ENCODE measurements around the gene TXNDC11. TPM values are rescaled to one million over a fixed set of nuclear protein-coding genes. Genes with fewer than 3 reads are reported as not detected.
"Not testable (repeated sequence)": the region's sequence is repeated elsewhere in the genome, so short reads cannot be mapped to it uniquely, and the experiment has no call there.

TXNDC11 gene
- total RNA-seq (10 to 100 TPM; 41.2 to 80.5 (median 55.1) TPM), polyA plus RNA-seq (10 to 100 TPM; 36.7 to 60.3 TPM), total RNA-seq (85.9 reads per million, percentile 82 among the genes with 10 or more reads in this experiment)

DNA sequence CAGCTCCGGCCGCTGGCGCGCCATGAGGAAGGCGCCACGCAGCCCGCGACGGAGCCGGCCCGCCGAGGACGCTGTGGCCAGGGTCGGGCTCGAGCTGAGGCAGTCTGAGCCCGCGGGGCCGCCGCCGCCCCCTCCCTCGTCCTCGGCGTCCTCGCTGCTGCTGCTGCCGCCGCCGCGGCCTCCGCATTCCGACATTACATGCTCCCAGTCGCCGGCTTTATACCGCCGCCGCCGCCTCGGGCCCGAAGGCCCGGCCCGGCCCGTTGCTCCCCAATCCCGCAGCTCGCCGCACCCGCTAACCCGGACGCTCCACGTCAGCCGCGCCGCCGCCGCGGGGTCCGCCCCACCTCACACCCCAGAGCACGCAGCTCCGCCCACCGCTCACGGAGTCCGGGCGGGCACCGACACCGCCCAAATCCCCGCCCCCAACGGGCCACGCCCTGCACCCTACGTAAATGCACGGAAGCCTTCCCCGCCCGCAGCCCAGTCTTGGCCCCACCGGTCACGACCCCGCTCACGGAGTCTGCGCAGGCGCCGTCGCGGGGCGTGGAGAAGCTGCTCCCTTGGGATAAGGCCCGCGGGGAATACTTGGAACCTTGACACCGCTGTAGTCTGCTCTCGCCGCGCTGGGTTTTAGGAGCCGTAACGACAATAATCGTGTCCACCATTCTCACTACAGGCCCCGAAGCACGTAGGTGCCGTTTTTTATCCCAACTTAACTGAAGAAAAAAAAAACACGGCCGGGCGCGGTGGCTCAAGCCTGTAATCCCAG lies at the start of gene TXNDC11:
Gene TXNDC11 (minus strand): TSS at position 322 of the 772 bp plus-strand sequence. CDS start 127 bp downstream, at position 195.
- Mint-ChIP-seq H3K27ac (peak within 1 kb of the TSS; percentile 91 to 99 (median 98)), H3K36me3 (peaks cover 0 to 21% (median 5%) of the 10 kb centered on the region in 5 donors), H3K27me3 (no peaks in the 10 kb centered on the region), H3K4me1 (peaks cover 39 to 55% (median 51%) of the 10 kb centered on the region in 7 donors), H3K4me3 (peak within 1 kb of the TSS; percentile 91 to 98 (median 94)), H3K9me3 (no peaks in the 10 kb centered on the region)
- Histone ChIP-seq H3K27me3 (ENCODE audit: control insufficient read depth in 2 of 2, insufficient read depth in 2 of 2, low read length in 2 of 2) (no peaks in the 10 kb centered on the region), H3K9me3 (ENCODE audit: control insufficient read depth in 2 of 3, low read length in 3 of 3) (no peaks in the 10 kb centered on the region), H3K4me1 (ENCODE audit: control insufficient read depth in 2 of 2, insufficient read depth in 2 of 2, low read length in 2 of 2) (peaks cover 26 to 28% of the 10 kb centered on the region in 2 donors), H3K4me3 (ENCODE audit: low read length) (peak within 1 kb of the TSS; percentile 92), H3K36me3 (ENCODE audit: control insufficient read depth in 2 of 3, insufficient read depth in 3 of 3, low read length in 3 of 3) (peaks cover 0 to 7% (median 0%) of the 10 kb centered on the region in 3 experiments), H3K27ac (ENCODE audit: low read depth, low read length) (peak within 1 kb of the TSS; percentile 90)
- DNase-seq (peak; percentile 98 to 100 (median 100)), ATAC-seq (peak; percentile 98)
- intact Hi-C loops (cut with micrococcal nuclease), result loop anchor here (1.0 to 5.0 kb wide), 15 partner anchors 41 to 1060 kb away; partner anchors contain the start of genes CLEC16A (in 2 of the 2), RSL1D1 (in 2 of the 2), SNN (in 2 of the 2) and ZC3H7A (in 2 of the 2)
- ChIA-PET CTCF (interaction anchor here (0.7 to 2.4 kb wide), 9 partner anchors 11 to 1061 kb away, joined by 3 to 14 read pairs (median 3); partner anchors contain the start of genes CPPED1 and ZC3H7A), POLR2A (interaction anchor here (0.6 to 4.6 kb wide), 26 partner anchors 9 to 674 kb away, joined by 3 to 67 read pairs (median 4); partner anchors contain the start of genes GSPT1, SNN and ZC3H7A)

GRCh38 chr16:11791144-11791828 lies 48.6 kb upstream of the TXNDC11 start:
- Mint-ChIP-seq H3K9me3 (no peaks in the 10 kb centered on the region), H3K27me3 (no peaks in the 10 kb centered on the region), H3K36me3 (peaks cover 0 to 35% (median 9%) of the 10 kb centered on the region in 5 donors), H3K4me1 (peaks cover 67 to 94% (median 81%) of the 10 kb centered on the region in 7 donors), H3K4me3 (peak overlapping the region in 9 of 10 donors; percentile 2 to 58 (median 23)), H3K27ac (peak overlapping the region; percentile 39 to 98 (median 87))
- DNase-seq (no peak), ATAC-seq (no peak)
- Histone ChIP-seq H3K27me3 (ENCODE audit: control insufficient read depth in 2 of 2, insufficient read depth in 2 of 2, low read length in 2 of 2) (no peaks in the 10 kb centered on the region), H3K9me3 (ENCODE audit: control insufficient read depth in 2 of 3, low read length in 3 of 3) (no peaks in the 10 kb centered on the region), H3K27ac (ENCODE audit: low read depth, low read length) (peak overlapping the region; percentile 97), H3K4me3 (ENCODE audit: low read length) (no peak overlapping the region), H3K4me1 (ENCODE audit: control insufficient read depth in 2 of 2, insufficient read depth in 2 of 2, low read length in 2 of 2) (peaks cover 37 to 64% of the 10 kb centered on the region in 2 donors), H3K36me3 (ENCODE audit: control insufficient read depth in 2 of 3, insufficient read depth in 3 of 3, low read length in 3 of 3) (peaks cover 0 to under 1% (median 0%) of the 10 kb centered on the region in 3 experiments)
- CTCF ChIA-PET, result interaction anchor here (1.0 to 1.2 kb wide), 2 partner anchors 11 to 19 kb away, joined by 3 to 4 read pairs; no protein-coding TSS in a partner anchor
- POLR2A ChIA-PET, result interaction anchor here (0.6 to 1.0 kb wide), 2 partner anchors 9 to 15 kb away, joined by 4 to 11 read pairs; no protein-coding TSS in a partner anchor
- intact Hi-C loops (cut with micrococcal nuclease), result loop anchor here (10.0 kb wide), 2 partner anchors 206 to 1046 kb away; partner anchors contain the start of genes LITAF (in 1 of the 2) and NUBP1 (in 1 of the 2)

GRCh38 chr16:11788914-11789313 lies 46.3 kb upstream of the TXNDC11 start:
- CTCF ChIA-PET, result interaction anchor here (1.0 kb wide), 1 partner anchor 17 kb away, joined by 3 read pairs; no protein-coding TSS in a partner anchor
- POLR2A ChIA-PET, result no interaction called here
- DNase-seq (peak in 1 of 9 donors; percentile 25), ATAC-seq (no peak)
- no peaks in the 10 kb centered on the region for H3K9me3 Mint-ChIP-seq
- H3K4me1 Mint-ChIP-seq, result peaks cover 55 to 88% (median 70%) of the 10 kb centered on the region in 7 donors
- H3K4me3 ChIP-seq (ENCODE audit: low read length), result no peak overlapping the region
- intact Hi-C loops (cut with micrococcal nuclease), result no loop called here
- no peaks in the 10 kb centered on the region for H3K27me3 ChIP-seq (ENCODE audit: control insufficient read depth in 2 of 2, insufficient read depth in 2 of 2, low read length in 2 of 2)
- no peaks in the 10 kb centered on the region for H3K36me3 ChIP-seq (ENCODE audit: control insufficient read depth in 2 of 3, insufficient read depth in 3 of 3, low read length in 3 of 3)
- H3K27ac Mint-ChIP-seq, result peak overlapping the region in 8 of 9 donors; percentile 59 to 95 (median 87)
- H3K27ac ChIP-seq (ENCODE audit: low read depth, low read length), result no peak overlapping the region
- peaks cover 29 to 60% of the 10 kb centered on the region in 2 donors for H3K4me1 ChIP-seq (ENCODE audit: control insufficient read depth in 2 of 2, insufficient read depth in 2 of 2, low read length in 2 of 2)
- H3K9me3 ChIP-seq (ENCODE audit: control insufficient read depth in 2 of 3, low read length in 3 of 3), result no peaks in the 10 kb centered on the region
- peaks cover 0 to 19% (median 5%) of the 10 kb centered on the region in 5 donors for H3K36me3 Mint-ChIP-seq
- peak overlapping the region in 2 of 10 donors; percentile 18 to 40 for H3K4me3 Mint-ChIP-seq
- H3K27me3 Mint-ChIP-seq, result no peaks in the 10 kb centered on the region

- ChIA-PET POLR2A (interaction anchor here (0.7 to 8.3 kb wide), 6 partner anchors 8 to 178 kb away, joined by 3 to 109 read pairs (median 12); partner anchors contain the start of genes TXNDC11 and ZC3H7A), CTCF (interaction anchor here (5.3 kb wide), 1 partner anchor 12 kb away, joined by 35 read pairs; the partner anchor contains the start of gene ZC3H7A)
- Mint-ChIP-seq H3K4me1 (peaks cover 44 to 81% (median 65%) of the 10 kb centered on the region in 7 donors), H3K27ac (peak overlapping the region in 8 of 9 donors; percentile 84 to 98 (median 88)), H3K36me3 (peaks cover 0 to 17% (median 0%) of the 10 kb centered on the region in 5 donors), H3K4me3 (peak overlapping the region in 1 of 10 donors; percentile 62)
- H3K36me3 ChIP-seq (ENCODE audit: control insufficient read depth in 2 of 3, insufficient read depth in 3 of 3, low read length in 3 of 3); H3K27me3 ChIP-seq (ENCODE audit: control insufficient read depth in 2 of 2, insufficient read depth in 2 of 2, low read length in 2 of 2); H3K9me3 Mint-ChIP-seq; ATAC-seq; DNase-seq; H3K9me3 ChIP-seq (ENCODE audit: control insufficient read depth in 2 of 3, low read length in 3 of 3); H3K4me3 ChIP-seq (ENCODE audit: low read length); H3K27me3 Mint-ChIP-seq: not testable (repeated sequence)
- Histone ChIP-seq H3K4me1 (ENCODE audit: control insufficient read depth in 2 of 2, insufficient read depth in 2 of 2, low read length in 2 of 2) (peaks cover 33 to 52% of the 10 kb centered on the region in 2 donors), H3K27ac (ENCODE audit: low read depth, low read length) (peak overlapping the region; percentile 58)
- intact Hi-C loops (cut with micrococcal nuclease), result loop anchor here in 1 of 2 donors (5.0 kb wide), 1 partner anchor 132 kb away; the partner anchor contains the start of gene GSPT1
Observed at GRCh38 chr16:11784980-11785599, 42.4 kb upstream of the TXNDC11 start.

DNA sequence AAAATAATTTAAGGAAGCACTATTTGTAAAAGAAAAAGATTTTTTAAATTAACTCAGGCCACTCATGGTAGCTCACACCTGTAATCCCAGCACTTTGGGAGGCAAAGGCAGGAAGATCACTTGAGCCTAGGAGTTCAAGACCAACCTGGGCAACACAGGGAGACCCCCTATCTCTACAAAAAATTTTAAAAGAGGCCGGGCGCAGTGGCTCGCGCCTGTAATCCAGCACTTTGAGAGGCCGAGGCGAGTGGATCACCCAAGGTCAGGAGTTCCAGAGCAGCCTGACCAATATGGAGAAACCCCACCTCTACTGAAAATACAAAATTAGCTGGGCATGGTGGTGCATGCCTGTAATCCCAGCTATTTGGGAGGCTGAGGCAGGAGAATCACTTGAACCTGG lies 41.7 kb upstream of the TXNDC11 start:
- Histone ChIP-seq H3K27ac (ENCODE audit: low read depth, low read length) (peak overlapping the region; percentile 96), H3K36me3 (ENCODE audit: control insufficient read depth in 2 of 3, insufficient read depth in 3 of 3, low read length in 3 of 3) (peaks cover 0 to 10% (median 0%) of the 10 kb centered on the region in 3 experiments), H3K4me1 (ENCODE audit: control insufficient read depth in 2 of 2, insufficient read depth in 2 of 2, low read length in 2 of 2) (peaks cover 33 to 52% of the 10 kb centered on the region in 2 donors)
- POLR2A ChIA-PET, result interaction anchor here (0.6 to 8.3 kb wide), 6 partner anchors 8 to 74 kb away, joined by 3 to 109 read pairs (median 12); partner anchors contain the start of genes TXNDC11 and ZC3H7A
- not testable (repeated sequence) for H3K9me3 ChIP-seq (ENCODE audit: control insufficient read depth in 2 of 3, low read length in 3 of 3); H3K27me3 ChIP-seq (ENCODE audit: control insufficient read depth in 2 of 2, insufficient read depth in 2 of 2, low read length in 2 of 2); H3K9me3 Mint-ChIP-seq; DNase-seq; H3K27me3 Mint-ChIP-seq; H3K4me3 ChIP-seq (ENCODE audit: low read length); ATAC-seq
- intact Hi-C loops (cut with micrococcal nuclease), result loop anchor here in 1 of 2 donors (5.0 kb wide), 1 partner anchor 133 kb away; the partner anchor contains the start of gene GSPT1
- Mint-ChIP-seq H3K36me3 (peaks cover 0 to 17% (median 0%) of the 10 kb centered on the region in 5 donors), H3K4me1 (peaks cover 43 to 76% (median 66%) of the 10 kb centered on the region in 7 donors), H3K4me3 (peak overlapping the region in 4 of 10 donors; percentile 16 to 88 (median 50)), H3K27ac (peak overlapping the region in 8 of 9 donors; percentile 25 to 98 (median 84))
- CTCF ChIA-PET, result interaction anchor here (0.7 to 5.3 kb wide), 2 partner anchors 13 to 179 kb away, joined by 3 to 35 read pairs; partner anchors contain the start of gene ZC3H7A

Data from naive thymus-derived CD4-positive, alpha-beta T cell (primary cell).